Measurements from ENCODE around the gene MVD. TPM values are rescaled to one million over a fixed set of nuclear protein-coding genes. Genes with fewer than 3 reads are reported as not detected.

The MVD gene
- total and polyA plus RNA-seq, 10 of the 15 experiments (the other 5 are each of a cell fraction or from before 2014, with no cell fraction given): 5.0 to 147 (median 65.0) TPM

GRCh38 chr16:88677721-88678120 lies 14.8 kb upstream of the MVD start:
- Histone ChIP-seq H3K4me3 (no peak overlapping the region), H3K27me3 (replicated peaks in 1 of 2; ENCODE audit: control insufficient read depth in 2 of 2, insufficient read depth in 2 of 2, low read length in 1 of 2) (no peaks in the 10 kb centered on the region), H3K27ac (ENCODE audit: control insufficient read depth, insufficient read depth) (no peak overlapping the region), H3K79me2 (ENCODE audit: control insufficient read depth, insufficient read depth, low read length) (no peaks in the 10 kb centered on the region; the same call in 1 of the 2 replicates), H4K20me1 (ENCODE audit: control insufficient read depth, insufficient read depth) (no peaks in the 10 kb centered on the region), H3K36me3 (ENCODE audit: control insufficient read depth in 2 of 2, insufficient read depth in 2 of 2, low read length in 1 of 2) (no peaks in the 10 kb centered on the region), H3K4me2 (ENCODE audit: control insufficient read depth, insufficient read depth) (no peak overlapping the region), H3K9ac (ENCODE audit: control insufficient read depth, insufficient read depth, low read length) (no peak overlapping the region), H3K4me1 (ENCODE audit: control insufficient read depth, insufficient read depth, low read length) (peaks cover 20% of the 10 kb centered on the region), H2AFZ (ENCODE audit: control insufficient read depth, low read depth, low read length) (no peak overlapping the region), H3K9me3 (replicated peaks; ENCODE audit: control insufficient read depth, insufficient read depth, low read length) (no peaks in the 10 kb centered on the region)
- RAD21 ChIA-PET (ENCODE audit: unreplicated experiment): no interaction called here
- no peak for FAIRE-seq
- intact Hi-C loops (cut with micrococcal nuclease; ENCODE audit: unreplicated experiment): no loop called here
- POLR2A ChIA-PET: no interaction called here
- WGBS (ENCODE audit: insufficient coverage, insufficient replicate concordance, low lambda C conversion rate, missing lambda C conversion rate): 90% methylated on average over 13 of the region's 13 CpGs
- ATAC-seq: no peak
- SMC1A ChIA-PET (ENCODE audit: uncharacterized antibody, unreplicated experiment): no interaction called here
- CTCF ChIA-PET: no interaction called here
- in situ Hi-C loops (cut with MboI): no loop called here
- BruUV-seq (replicated peaks): no TSS peak
- TF ChIP-seq FOS (IDR thresholded peaks at IDR 0.05; ENCODE audit: borderline replicate concordance, extremely low read depth, insufficient read length): no peak
- DNase-seq (ENCODE audit: low read depth, low spot score): no peak

- no TSS peak for BruUV-seq (replicated peaks)
Observed at GRCh38 chr16:88676502-88677242, 13.8 kb upstream of the MVD start.

More at GRCh38 chr16:88676502-88677242, 13.8 kb upstream of the MVD start:
- H3K79me2 ChIP-seq (ENCODE audit: control insufficient read depth, insufficient read depth, low read length): no peaks in the 10 kb centered on the region; the same call in 1 of the 2 replicates
- POLR2A ChIA-PET: no interaction called here
- no peak overlapping the region for H3K9ac ChIP-seq (ENCODE audit: control insufficient read depth, insufficient read depth, low read length)
- intact Hi-C loops (cut with micrococcal nuclease; ENCODE audit: unreplicated experiment): no loop called here
- no peak for ATAC-seq
- CTCF ChIA-PET: no interaction called here
- RAD21 ChIA-PET (ENCODE audit: unreplicated experiment): no interaction called here
- no peak overlapping the region for H3K27ac ChIP-seq (ENCODE audit: control insufficient read depth, insufficient read depth)
- H3K27me3 ChIP-seq (replicated peaks in 1 of 2; ENCODE audit: control insufficient read depth in 2 of 2, insufficient read depth in 2 of 2, low read length in 1 of 2): no peaks in the 10 kb centered on the region
- SMC1A ChIA-PET (ENCODE audit: uncharacterized antibody, unreplicated experiment): no interaction called here
- H3K4me1 ChIP-seq (ENCODE audit: control insufficient read depth, insufficient read depth, low read length): peaks cover 13% of the 10 kb centered on the region
- H3K4me3 ChIP-seq: no peak overlapping the region
- FAIRE-seq: no peak
- H3K36me3 ChIP-seq (ENCODE audit: control insufficient read depth in 2 of 2, insufficient read depth in 2 of 2, low read length in 1 of 2): no peaks in the 10 kb centered on the region
- no peak for DNase-seq (ENCODE audit: low read depth, low spot score)
- H3K4me2 ChIP-seq (ENCODE audit: control insufficient read depth, insufficient read depth): no peak overlapping the region
- TF ChIP-seq SRF (IDR thresholded peaks at IDR 0.05; ENCODE audit: low read depth in 2 of 2, low read length in 2 of 2) (no peak), ZNF274 (IDR thresholded peaks at IDR 0.05; ENCODE audit: insufficient read depth, insufficient read length) (no peak), WRNIP1 (IDR thresholded peaks at IDR 0.05; ENCODE audit: borderline replicate concordance, low read depth, low read length) (no peak), TCF3 (IDR thresholded peaks at IDR 0.05; ENCODE audit: borderline replicate concordance, insufficient read depth, low read depth, low read length) (no peak), IKZF2 (IDR thresholded peaks at IDR 0.05) (no peak), NFYB (IDR thresholded peaks at IDR 0.05; ENCODE audit: insufficient read depth, low read depth, low read length) (no peak), SKIL (IDR thresholded peaks at IDR 0.05; ENCODE audit: low read depth, poor library complexity, severe bottlenecking) (no peak), ZNF207 (IDR thresholded peaks at IDR 0.05; ENCODE audit: borderline replicate concordance) (no peak), YBX1 (IDR thresholded peaks at IDR 0.05) (no peak), TCF7 (IDR thresholded peaks at IDR 0.05; ENCODE audit: borderline replicate concordance) (no peak), CEBPB (IDR thresholded peaks at IDR 0.05; ENCODE audit: borderline replicate concordance in 1 of 2, low read depth in 2 of 2, low read length in 2 of 2) (no peak), TAF1 (IDR thresholded peaks at IDR 0.05; ENCODE audit: borderline replicate concordance, low read depth, low read length) (no peak)
- WGBS (ENCODE audit: insufficient coverage, insufficient replicate concordance, low lambda C conversion rate, missing lambda C conversion rate): 85% methylated on average over 22 of the region's 22 CpGs
- in situ Hi-C loops (cut with MboI): no loop called here
- no peak overlapping the region for H2AFZ ChIP-seq (ENCODE audit: control insufficient read depth, low read depth, low read length)
- H3K9me3 ChIP-seq (replicated peaks; ENCODE audit: control insufficient read depth, insufficient read depth, low read length): no peaks in the 10 kb centered on the region
- no peaks in the 10 kb centered on the region for H4K20me1 ChIP-seq (ENCODE audit: control insufficient read depth, insufficient read depth)

Data from GM12878 (cell line).